Measurements from ENCODE around the gene TM4SF20.
A peak's percentile ranks its signal among the peaks of the same experiment; 100 is the strongest.

The TM4SF20 gene

DNA sequence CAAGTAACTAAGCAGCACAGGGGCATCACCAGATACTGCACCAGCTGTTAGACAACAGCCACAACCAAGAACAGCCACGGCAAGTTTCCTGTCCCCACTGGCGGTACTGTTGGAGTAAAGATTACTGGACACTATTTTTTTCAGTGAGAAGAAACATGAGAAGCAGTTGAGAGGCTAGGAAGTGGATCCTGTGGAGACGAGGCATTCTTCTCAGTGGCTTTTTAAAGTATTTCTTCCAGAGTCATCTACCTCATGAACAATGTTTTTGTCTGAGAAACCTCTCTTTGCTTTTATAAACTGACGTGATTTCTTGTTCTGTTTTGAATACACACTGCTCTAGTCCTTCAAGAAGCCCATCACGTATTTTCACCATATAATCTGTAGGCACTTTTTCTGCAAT is 18.8 kb downstream of the TM4SF20 start:
- in situ Hi-C loops (cut with HindIII; ENCODE audit: low sequenced_read_pairs), result no loop called here
- peak; percentile 50 for DNase-seq (ENCODE audit: low read depth, low spot score)
- H3K4me3 ChIP-seq (ENCODE audit: low read depth, low read length), result no peak overlapping the region
- TF ChIP-seq, protein P1, sequence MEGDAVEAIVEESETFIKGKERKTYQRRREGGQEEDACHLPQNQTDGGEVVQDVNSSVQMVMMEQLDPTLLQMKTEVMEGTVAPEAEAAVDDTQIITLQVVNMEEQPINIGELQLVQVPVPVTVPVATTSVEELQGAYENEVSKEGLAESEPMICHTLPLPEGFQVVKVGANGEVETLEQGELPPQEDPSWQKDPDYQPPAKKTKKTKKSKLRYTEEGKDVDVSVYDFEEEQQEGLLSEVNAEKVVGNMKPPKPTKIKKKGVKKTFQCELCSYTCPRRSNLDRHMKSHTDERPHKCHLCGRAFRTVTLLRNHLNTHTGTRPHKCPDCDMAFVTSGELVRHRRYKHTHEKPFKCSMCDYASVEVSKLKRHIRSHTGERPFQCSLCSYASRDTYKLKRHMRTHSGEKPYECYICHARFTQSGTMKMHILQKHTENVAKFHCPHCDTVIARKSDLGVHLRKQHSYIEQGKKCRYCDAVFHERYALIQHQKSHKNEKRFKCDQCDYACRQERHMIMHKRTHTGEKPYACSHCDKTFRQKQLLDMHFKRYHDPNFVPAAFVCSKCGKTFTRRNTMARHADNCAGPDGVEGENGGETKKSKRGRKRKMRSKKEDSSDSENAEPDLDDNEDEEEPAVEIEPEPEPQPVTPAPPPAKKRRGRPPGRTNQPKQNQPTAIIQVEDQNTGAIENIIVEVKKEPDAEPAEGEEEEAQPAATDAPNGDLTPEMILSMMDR (IDR thresholded peaks at IDR 0.05; ENCODE audit: low read depth, low read length), result no peak

DNA sequence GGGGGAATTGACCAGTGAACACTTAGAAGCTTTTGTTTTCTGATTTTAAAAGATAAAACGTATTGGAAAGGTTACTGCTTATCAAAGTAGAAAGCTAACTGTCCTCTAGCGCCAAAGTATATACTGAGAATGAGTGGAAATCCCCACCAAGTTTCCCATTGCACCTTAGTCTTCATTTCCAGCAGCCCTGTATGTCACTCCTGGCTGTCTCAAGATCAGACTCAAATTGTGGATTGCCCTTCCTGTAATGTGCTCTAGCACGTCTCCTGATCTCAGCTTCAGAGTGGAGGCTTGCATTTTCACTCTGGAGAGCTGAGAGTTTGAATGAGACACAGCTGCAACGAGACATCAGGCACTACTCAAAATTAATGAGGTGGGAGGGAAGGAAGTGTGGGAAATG is 27.5 kb downstream of the TM4SF20 start:
- TF ChIP-seq, protein P1 (IDR thresholded peaks at IDR 0.05; ENCODE audit: low read depth, low read length), result no peak
- in situ Hi-C loops (cut with HindIII; ENCODE audit: low sequenced_read_pairs), result no loop called here
- DNase-seq (ENCODE audit: low read depth, low spot score), result no peak
- no peak overlapping the region for H3K4me3 ChIP-seq (ENCODE audit: low read depth, low read length)

DNA sequence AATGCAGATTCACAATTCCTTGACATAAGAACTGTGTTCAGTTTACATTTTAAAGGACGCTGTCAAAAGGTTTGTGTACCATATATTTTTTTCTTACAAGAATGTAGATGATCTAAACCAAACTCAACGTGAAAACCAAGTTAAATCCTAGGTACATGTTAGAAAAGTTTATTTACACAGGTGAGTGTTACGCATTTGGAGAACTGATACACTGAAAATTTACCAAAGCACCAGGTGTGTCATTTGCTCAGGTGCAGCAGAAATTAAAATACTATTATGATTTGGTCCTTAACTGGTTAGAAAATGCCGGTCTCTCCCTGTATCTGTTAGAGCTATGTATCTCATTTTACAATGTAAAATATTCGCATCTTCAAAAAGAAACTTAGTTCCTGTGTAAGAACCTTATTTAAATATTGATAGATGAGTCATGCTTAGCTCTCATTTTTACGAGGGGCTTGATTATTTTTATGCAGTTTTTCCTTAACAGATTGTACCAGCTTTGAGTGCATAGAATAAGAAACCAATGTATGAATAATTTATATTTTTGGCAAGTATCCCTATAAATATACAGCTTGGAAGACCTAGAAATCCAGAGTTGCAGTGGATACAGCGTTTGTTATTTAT is 29.0 kb downstream of the TM4SF20 start:
- no peak for DNase-seq (ENCODE audit: low read depth, low spot score)
- in situ Hi-C loops (cut with HindIII; ENCODE audit: low sequenced_read_pairs), result no loop called here
- TF ChIP-seq, protein P1 (IDR thresholded peaks at IDR 0.05; ENCODE audit: low read depth, low read length), result no peak
- no peak overlapping the region for H3K4me3 ChIP-seq (ENCODE audit: low read depth, low read length)

DNA sequence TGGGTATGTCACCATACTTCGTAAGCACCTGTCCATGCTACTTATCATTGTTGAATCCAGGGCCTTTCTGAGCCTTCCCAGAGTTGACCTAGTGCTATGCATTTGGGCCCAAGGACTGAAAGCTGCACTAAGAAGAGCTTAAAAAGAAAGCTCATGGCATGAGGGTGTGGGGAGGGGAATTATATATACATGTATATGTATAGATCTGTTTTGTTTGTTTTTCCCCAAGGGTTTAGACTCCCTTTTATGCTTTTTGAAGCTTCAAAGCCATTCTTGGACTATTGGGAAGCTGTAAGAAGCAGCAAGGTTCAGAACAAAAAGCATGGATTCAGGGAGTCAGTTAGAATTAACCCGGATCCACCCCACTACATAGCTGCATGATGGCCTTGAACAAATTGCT is 30.8 kb downstream of the TM4SF20 start:
- DNase-seq (ENCODE audit: low read depth, low spot score), result no peak
- no peak overlapping the region for H3K4me3 ChIP-seq (ENCODE audit: low read depth, low read length)
- in situ Hi-C loops (cut with HindIII; ENCODE audit: low sequenced_read_pairs), result no loop called here
- TF ChIP-seq, protein P1 (IDR thresholded peaks at IDR 0.05; ENCODE audit: low read depth, low read length), result no peak

DNA sequence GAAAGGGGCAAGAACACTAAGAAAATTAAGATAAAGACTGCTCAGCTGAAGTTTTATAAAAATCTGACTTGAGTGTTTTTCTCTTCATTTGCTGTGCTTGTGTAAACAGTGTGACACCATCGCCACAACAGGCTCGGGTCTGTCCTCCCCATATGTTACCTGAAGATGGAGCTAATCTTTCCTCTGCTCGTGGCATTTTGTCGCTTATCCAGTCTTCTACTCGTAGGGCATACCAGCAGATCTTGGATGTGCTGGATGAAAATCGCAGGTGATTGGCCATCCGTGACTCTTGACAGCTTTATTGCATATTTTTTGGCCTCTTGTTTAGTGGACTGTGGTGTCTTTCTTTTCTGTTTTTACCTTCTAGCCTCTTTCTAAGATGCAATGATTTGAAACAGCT is 32.0 kb downstream of the TM4SF20 start:
- no peak for DNase-seq (ENCODE audit: low read depth, low spot score)
- in situ Hi-C loops (cut with HindIII; ENCODE audit: low sequenced_read_pairs), result no loop called here

DNA sequence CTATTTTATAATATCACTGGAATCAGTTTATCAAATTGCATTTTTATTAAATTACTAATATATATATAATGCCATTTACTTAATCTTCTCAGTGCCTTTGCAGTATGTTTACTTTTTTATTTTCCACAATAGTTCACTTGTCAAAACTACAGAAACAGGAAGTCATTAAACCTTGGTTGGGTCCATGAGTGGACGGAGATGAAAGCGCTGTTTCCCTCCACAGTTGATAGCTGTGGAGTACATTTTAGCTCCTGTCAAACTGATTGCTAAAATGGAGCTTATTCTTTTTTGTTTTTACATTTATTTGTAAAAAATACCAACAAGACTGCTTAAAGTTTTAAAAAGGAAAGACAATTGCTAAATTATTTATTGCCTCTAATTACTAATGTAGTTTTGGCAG is 34.9 kb downstream of the TM4SF20 start:
- TF ChIP-seq, protein P1 (IDR thresholded peaks at IDR 0.05; ENCODE audit: low read depth, low read length), result no peak
- in situ Hi-C loops (cut with HindIII; ENCODE audit: low sequenced_read_pairs), result no loop called here
- DNase-seq (ENCODE audit: low read depth, low spot score), result no peak
- no peak overlapping the region for H3K4me3 ChIP-seq (ENCODE audit: low read depth, low read length)

More for the DNA sequence above, 32.0 kb downstream of the TM4SF20 start:
- H3K4me3 ChIP-seq (ENCODE audit: low read depth, low read length), result no peak overlapping the region
- TF ChIP-seq, protein P1 (IDR thresholded peaks at IDR 0.05; ENCODE audit: low read depth, low read length), result no peak
